Left lobe of liver (tissue), 2 donors: Measurements from ENCODE around the gene COX4I1. TPM values are rescaled to one million over a fixed set of nuclear protein-coding genes. Genes with fewer than 3 reads are reported as not detected.
A peak's percentile ranks its signal among the peaks of the same experiment; 100 is the strongest.
"Not testable (repeated sequence)": the region's sequence is repeated elsewhere in the genome, so short reads cannot be mapped to it uniquely, and the experiment has no call there.

Experiments used
- ATAC-seq: fragments of 200-7000 bp; cut with Tn5 transposase; one replicate; pipeline ENCODE4 v1.9.1; 2020; ENCODE audit warnings: mild to moderate bottlenecking, moderate library complexity
- DNase-seq: peaks from one replicate; pipeline ENCODE4 v3.0.0-alpha.2; 2020; ENCODE audit warnings: low spot score
- total RNA-seq: library from RNA; stranded (reverse); gene quantifications from one replicate; pipeline ENCODE4 v1.2.1, GENCODE V29; 2021
- donor health status: DM: no; HTN: no; CAD: no; lungs with moderate emphysema.
- donor health status: DM: no; HTN: yes; CAD: no.

The COX4I1 gene
- total RNA-seq, 1 donor from 2014 or later = 302 TPM

DNA sequence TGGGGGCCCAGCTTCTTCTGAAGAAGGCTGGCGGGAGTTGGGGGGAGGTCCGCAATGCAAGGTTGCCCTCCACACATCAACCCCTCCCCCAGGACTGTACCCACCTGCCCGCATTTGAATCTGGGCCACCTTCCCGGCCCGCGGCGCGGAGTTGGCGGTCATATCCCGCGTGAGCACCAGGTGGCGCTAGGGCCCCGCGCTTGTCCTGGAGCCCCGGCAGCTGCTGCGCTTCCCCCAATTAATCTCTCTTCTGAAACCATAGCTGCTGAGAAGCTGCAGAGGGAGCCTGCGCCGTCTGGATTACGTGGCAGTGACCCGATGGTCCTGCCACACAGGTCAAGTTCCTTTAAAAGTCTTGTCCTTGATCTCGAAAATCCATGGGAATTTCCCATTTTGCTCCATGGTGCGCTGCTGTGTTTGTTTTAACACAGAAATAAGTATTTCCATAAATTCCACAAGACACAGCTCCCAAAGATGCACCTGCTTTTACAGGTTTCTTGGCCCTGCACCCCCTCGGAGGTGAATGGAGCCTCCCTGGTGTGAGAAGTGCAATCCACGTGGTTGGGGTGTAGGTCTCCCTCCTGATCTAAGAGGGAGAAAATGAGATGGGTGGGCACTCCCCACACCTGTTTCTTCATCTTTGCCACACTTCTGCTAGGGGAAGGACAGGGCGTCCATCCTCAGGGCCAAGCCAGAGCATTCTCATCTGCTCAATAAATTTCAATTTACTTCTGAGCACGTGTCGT, 22.1 kb downstream of the COX4I1 start:
- DNase-seq (peak; percentile 84), ATAC-seq (peak; percentile 99)

DNA sequence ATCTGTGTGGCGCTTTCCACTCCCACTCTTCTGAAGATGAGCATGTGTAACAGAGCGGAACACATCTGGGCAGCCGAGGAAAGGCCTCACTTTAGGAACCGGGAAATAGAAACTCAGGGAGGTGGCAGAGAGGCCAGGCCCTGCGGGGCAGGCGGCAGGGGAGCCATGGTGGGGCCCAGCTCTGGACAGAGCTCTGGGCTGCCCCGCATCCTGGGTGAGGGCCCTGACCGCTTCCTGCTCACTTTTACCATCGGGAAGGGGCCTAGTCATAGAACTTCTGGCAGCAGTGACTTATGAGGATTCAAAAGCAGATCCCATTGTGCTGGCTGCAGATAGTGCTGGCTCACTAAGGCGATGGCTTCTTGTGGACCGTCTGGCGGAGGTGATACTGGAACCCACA, 22.6 kb downstream of the COX4I1 start:
- no peak for DNase-seq

DNA sequence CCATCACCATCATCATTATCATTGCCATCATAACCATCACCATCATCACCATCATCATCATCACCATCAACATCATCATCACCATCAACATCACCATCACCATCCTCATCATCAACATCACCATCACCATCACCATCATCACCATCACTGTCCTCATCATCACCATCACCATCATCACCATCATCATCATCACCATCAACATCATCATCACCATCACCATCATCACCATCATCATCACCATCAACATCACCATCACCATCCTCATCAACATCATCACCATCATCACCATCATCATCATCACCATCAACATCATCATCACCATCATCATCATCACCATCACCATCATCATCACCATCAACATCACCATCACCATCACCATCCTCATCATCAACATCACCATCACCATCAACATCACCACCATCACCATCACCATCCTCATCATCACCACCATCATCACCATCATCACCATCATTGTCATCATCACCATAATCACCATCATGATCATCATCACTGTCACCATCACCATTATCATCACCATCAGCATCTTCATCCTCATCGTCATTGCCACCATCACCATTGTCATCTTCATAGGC, 23.9 kb downstream of the COX4I1 start:
- no peak for DNase-seq
- no peak for ATAC-seq

More for the DNA sequence above, 22.6 kb downstream of the COX4I1 start:
- ATAC-seq = no peak

DNA sequence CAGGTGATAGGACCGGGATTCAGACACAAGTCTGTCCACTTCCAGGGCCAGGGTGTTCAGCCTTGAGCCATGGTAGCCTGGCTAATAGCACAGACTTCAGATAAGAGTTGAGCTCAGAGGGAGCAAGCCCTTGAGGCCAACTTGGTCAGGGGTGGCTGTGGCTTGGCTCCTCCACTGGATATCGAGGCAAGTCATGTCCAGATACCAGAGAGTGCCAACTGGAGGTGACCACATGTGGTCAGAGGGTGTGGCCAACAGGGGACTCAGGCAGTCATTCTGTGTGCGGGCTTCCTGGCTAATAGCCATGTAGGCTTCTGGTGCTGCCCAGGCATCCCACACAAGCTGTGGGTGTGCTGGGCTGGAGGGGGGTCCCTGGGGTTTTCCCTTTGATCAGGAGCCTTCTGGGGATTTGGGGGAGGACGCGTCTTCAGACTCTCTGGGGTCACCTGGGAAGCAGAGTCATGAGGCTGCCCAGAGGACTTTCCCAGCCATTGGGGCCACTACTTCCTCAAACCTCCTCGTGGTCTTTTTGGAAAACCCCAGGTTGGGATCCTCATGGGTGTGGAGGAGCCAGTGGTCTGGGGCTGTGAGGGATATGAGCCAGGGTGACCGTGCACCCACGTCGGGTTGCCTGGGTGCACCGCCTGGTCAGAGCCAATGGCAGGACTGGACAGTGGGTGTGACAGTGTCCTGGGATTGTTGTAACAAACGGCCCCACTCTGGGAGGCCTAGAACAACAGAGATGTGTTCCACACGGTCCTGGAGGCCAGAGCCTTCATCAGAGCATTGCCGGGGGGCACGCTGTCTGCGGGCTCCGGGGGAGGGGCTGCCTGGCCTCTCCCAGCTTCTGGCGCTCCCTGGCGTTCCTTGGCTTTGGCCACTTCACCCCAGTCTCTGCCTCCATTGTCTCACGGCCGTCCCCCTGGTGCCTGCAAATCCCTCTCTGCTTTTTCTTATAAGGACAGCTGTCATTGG, 25.0 kb downstream of the COX4I1 start:
- no peak for ATAC-seq
- no peak for DNase-seq

- ATAC-seq (no peak), DNase-seq (no peak)
Observed at GRCh38 chr16:85825326-85825725, 25.8 kb downstream of the COX4I1 start.

DNA sequence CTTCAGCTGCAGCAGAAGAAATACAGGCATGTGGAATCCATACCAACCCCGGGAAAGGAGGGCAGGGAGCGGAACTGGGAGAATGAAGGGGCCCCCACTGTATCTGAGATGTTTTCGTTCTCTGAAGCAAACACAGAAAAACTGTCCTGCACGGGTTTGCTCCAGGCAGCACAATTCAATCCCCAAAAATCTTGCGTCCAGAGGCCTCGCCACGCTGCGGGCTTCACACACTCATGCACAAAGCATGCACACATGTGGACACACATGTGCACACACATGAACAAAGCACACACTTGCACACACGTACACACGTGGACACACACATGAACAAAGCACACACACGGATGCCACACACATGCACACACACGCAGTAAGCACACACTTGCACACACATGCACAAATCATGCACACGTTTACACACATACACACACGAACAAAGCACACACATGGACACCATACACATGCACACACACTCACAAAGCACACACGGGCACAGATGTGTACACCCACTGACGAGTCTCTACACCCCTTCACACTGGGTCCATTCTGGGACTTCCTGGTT, 27.3 kb downstream of the COX4I1 start:
- no peak for ATAC-seq

DNA sequence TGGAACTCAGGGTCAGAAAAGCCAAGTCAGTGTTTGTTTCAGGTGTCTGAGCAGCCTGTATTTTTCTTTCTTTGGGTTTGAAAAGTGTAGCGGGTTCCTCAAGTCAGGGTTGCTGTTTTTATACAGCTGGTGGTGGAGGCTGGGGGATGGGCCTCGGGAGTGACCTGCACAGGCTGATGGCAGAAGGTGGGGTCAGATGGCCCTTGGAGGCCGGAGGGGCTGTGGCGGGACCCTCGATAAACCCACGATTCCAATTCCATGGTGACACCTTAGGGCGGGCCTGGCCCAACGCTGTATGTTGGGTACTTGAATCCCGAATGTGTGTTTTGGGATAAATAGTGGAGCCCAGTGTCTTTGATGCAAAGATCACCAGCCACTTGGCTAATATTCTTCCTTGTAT, 28.7 kb downstream of the COX4I1 start:
- ATAC-seq (no peak), DNase-seq (no peak)

More for the DNA sequence above, 27.3 kb downstream of the COX4I1 start:
- DNase-seq = no peak

DNA sequence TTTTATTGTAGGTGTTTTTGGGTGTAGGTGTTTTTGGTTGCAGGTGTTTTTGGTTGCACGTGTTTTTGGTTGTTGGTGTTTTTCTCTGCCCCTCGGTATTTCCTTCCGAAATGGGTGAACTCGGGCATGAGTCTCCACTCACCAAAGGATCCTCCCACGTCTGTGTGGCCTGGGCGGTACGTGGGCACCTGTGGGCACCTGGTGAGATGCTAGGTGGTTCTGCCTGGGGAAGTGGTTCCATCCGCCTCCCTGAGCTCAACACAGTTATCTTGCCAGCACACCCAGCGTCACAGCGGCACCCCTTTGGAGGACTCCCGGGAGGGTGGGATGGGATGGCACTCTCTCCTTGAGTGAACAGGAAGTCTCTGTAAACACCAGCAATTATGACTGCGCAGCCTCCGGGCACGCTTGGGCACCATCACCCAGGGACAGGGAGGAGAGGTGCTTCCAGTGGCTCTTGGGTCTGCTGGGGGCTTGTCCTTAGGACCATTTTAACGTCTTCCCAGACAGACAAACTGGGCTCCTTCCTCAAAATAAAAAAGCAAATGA, 29.8 kb downstream of the COX4I1 start:
- no peak for DNase-seq
- no peak for ATAC-seq

- peak; percentile 31 for ATAC-seq
- DNase-seq = no peak
Observed at GRCh38 chr16:85829751-85830445, 30.4 kb downstream of the COX4I1 start.

DNA sequence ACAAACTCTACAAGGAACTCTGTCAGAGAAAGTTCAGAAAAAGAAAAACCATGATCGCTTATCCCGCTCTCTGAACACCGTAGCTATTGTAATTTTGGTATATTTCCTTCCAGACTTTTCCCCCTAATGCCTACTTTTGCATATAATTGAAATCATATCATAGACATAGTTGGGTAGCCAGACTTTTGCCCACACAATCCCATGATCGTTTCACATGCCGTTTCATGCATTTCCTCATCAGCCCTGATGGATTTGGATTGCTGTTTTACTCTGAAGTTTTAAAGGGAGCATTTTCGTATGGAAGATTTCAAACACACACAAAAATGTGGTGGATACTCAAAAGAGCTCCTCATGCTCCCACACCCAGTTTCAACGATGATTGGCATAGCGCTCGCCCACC, 31.3 kb downstream of the COX4I1 start:
- ATAC-seq (no peak), DNase-seq (no peak)

DNA sequence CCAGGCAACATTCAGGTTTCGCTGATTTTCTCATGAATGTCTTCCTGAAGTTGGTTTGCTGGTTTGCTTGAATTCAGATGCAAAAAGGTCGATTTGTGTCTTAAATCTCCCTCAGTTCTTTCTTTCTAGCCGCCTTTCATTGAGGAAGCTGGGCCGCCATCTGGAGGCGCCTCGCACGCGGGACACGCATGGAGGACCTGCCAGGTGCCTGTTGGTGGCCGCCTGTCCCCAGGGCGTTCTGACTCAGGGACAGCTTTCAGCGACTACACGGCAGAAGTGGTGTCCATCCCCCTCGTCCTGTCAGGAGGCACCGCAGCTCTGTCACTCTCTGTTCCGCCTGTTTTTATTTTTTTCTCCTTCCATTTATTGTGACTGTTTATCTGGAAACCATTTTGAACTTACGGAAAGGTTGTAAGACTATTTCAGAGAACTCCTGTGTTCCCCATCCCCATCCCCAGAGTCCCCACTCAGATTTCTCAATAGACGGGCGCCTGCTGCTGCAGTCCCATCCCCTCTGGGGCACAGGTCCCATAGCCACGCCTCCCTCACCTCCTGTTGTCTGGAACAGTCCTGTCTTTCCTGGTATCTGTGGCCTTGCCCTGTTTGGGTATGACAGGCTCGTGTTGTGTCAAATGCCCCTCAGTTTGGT, 33.2 kb downstream of the COX4I1 start:
- ATAC-seq (no peak), DNase-seq (no peak)

GRCh38 chr16:85833219-85833920, 33.9 kb downstream of the COX4I1 start:
- DNase-seq (no peak), ATAC-seq (no peak)

- DNase-seq (no peak), ATAC-seq (no peak)
Observed at GRCh38 chr16:85834741-85835140, 35.2 kb downstream of the COX4I1 start.

DNA sequence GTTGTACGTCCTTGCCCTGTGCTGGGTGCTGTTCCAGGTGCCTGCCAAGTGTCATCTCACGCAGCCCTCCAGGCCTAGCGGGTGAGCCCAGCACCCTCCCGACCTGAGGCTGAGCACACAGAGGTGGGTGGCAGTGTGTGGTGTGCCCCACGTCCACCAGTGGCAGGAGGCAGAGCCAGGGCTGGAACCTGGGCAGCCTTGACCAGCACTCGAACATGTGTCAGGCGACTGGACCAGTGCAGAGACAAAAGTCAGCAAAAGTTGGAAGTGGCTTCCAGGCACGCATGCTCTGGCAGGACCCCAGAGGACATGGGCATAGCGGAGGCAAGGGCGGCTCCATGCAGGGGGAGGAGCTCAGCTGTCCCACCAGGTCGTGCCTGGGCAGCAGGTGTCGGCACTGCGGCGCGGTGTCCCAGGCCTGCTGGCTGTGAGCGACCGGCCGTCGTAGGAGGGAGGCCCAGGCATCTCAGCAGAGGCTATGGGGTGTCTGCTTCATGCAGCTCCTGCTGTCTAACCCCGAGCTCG, 35.8 kb downstream of the COX4I1 start:
- no peak for ATAC-seq

GRCh38 chr16:85835956-85836705, 36.6 kb downstream of the COX4I1 start:
- DNase-seq (no peak), ATAC-seq (no peak)

More for the DNA sequence above, 35.8 kb downstream of the COX4I1 start:
- no peak for DNase-seq

DNA sequence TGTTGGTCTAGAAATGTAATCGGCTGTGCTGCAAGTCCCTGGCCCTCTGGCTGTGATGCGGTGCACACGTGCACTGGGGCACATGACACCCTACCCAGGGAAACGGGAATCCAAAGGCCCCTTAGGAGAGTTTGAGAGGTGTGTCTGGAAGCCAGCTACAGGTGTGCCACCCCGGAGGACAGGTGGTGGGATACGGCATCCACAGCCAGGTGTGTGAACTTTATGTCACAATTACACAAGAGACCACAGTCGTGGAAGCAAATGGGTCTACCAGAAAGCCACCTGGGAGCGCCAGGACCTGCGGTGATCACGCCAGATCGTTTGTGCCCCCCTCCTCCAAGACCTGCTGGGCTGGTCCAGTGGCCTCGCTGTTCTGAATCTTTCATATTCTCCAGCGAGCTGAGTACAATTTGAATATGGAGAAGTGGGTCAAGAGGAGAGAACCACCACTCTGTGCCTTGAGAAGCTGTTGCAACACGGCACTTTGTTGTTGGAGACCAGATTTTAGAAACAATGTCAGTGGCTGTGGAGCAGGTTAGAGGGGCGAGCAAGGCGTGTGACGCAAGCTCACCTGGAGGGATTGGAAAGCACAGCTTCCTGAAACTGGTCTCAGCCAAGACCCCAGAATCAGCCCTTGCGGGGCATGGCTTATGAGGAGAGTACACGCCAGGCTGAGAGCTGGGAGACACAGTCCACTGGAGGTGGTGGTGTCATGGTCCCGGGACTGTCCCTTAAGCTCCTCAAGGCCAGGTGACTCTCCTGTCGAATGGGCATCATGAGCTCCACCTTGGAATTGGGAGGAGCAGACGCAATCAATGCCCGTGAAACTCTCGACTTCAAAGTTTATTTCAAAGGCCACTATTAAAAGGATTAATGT, 37.4 kb downstream of the COX4I1 start:
- ATAC-seq = no peak
- no peak for DNase-seq

- not testable (repeated sequence) for ATAC-seq, DNase-seq
Observed at GRCh38 chr16:85837654-85838053, 38.2 kb downstream of the COX4I1 start.
